A549 treated with dexamethasone at 1 μM for 4 hours (cell line): ENCODE results near the gene ULK4. TPM values are rescaled to one million over a fixed set of nuclear protein-coding genes. Genes with fewer than 3 reads are reported as not detected.

ENCODE experiments used
- total RNA-seq: library from RNA; stranded (reverse); fragments of 200-300 nt; extraction: Qiagen RNA extraction; gene quantifications from 5 replicates; pipeline ENCODE4 v1.2.3, GENCODE V29; 2022

Gene ULK4
- 4.8 to 11.3 TPM (median 4.9 TPM) in 5 replicates for total RNA-seq

DNA sequence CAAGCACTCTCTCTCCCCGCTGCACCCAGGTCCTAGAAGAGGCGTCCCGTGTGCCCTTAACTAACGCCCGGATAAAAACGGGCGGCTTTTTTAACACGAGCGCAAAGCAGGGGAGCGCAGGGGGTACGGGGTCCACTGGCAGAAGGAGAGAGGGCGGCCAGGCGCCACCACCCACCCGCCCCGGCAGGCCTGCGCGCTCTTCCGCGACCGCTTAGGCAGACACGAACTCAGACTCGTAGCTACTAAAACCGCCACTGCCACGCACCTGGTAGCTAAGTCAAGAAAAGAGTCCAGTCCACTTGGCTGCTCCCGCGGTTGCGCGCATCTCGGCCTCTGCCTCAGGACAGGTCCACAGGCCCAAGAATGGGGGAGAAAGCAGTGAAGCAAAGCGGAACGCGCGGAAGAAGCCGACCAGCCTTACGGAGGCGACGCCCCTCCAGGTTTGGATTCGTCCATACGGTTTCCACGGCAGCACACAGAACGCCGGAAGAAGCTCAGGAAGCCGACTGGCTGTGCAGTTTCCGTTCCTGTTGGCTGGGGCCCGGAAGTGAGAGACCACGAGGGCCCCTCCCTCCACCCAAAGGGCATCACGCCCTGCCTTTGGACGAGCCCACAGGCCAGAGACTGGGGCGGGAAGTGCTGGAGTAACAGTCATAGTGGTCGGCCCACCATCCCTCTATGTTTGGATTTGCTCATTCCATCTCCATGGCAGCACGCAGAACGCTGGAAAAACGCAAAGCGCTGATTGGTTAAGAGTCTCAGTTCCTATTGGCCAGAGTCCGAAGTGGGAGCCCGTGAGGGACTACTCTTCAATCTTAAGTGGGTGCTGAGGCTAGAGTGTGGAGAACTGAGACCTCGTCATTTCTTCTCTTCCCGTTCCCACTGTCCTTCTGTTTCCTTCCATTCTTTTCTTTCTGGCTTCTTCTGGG lies at the start of gene ULK4:
TSS of gene ULK4 (minus strand) at position 353 of the 929 bp plus-strand sequence. CDS start 7,344 bp downstream, outside the sequence.

DNA sequence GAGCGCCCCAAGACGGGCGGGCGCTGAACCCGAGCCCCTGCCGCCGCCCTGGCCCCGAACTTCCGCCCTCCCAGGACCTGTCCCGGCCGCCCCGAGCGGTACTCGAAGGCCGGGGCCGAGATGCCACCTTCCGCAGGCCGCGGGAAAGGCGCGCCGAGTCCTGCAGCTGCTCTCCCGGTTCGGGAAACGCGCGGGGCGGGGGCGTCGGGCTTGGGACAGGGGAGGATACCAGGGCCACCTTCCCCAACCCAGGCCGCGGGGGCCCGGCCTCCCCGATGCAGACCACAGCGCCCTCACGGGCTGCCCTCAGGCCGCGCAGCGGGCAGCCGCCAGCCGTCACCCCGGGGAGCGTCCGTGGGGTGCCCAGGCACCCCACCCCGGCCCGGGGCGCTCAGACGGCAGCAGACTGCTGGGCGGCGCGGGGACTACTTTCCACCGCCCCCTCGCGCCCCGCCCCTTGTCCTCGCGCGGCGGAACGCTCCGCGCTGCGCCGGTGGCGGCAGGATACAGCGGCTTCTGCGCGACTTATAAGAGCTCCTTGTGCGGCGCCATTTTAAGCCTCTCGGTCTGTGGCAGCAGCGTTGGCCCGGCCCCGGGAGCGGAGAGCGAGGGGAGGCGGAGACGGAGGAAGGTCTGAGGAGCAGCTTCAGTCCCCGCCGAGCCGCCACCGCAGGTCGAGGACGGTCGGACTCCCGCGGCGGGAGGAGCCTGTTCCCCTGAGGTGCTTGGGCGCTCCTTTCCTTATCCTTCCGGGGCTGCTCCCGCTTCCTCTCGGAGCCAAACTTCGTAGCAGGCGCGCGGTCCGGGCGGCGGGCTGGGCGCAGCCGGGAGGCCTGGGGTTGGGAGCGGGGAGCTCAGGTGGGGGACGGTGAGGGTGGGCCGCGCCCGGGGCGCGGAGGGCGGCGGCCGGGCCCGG lies 762.7 kb downstream of the ULK4 start, which contains the start of gene CTNNB1:
TSS of gene CTNNB1 (plus strand) at position 556 of the 916 bp plus-strand sequence. CDS start 24,564 bp downstream, outside the sequence.

Other genes starting within 250 kb of the ULK4 start
- gene TRAK1, start 129.3 kb upstream of the ULK4 start, total RNA-seq, result 13.8 to 19.1 TPM (median 18.2 TPM) in 5 replicates